Astrocyte of the hippocampus (primary cell): ENCODE measurements around the gene CSNK1D.

Source experiments
- DNase-seq: peaks from one replicate; pipeline ENCODE4 v3.0.0; 2011; ENCODE audit warnings: low read depth, low spot score

CSNK1D gene

DNA sequence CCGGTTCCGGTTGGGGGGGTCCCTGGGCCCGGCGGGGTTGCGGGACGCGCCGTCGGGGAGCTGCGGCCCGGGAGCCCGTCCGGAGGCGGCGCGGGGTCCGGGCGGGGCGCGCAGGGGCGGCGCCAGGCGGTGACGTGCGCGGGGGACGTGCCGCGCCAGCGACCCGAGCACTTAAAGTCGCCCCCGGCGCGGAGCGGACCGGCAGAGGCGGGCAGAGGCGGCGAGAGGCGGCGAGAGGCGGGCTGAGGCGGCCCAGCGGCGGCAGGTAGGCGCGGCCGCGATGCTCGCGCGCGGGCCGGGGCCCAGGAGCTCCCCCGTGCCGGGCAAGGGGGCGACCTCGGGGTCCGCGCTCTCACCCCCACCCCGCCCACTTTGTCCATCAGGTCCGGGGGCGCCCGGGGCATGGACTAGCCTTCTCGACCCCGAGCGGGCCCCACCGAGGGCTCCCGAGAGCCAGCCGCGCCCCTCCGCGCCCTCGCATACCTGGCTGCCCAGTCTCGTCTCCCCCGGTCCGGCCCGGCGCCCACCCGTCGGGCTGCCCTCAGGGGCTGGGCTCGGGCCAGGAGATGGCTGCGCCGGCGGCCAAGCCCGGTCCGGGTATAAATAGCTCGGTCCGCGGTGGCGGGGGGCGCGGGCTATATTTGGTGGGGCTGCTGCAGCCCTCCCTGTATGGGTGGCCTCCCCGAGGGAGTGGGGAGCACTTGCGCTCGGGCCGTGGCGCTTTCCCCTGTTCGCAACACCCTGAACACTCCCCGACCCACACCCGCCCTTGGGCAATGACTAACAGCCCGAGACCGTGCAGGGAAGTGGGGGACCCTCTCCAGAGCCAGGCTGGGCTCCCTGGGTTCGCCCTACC is 44.4 kb downstream of the CSNK1D start, which contains the start of gene SLC16A3:
Gene SLC16A3 (plus strand): TSS at position 201 of the 856 bp plus-strand sequence. CDS start 6,967 bp downstream, outside the sequence.
- peak; percentile 88 for DNase-seq

DNA sequence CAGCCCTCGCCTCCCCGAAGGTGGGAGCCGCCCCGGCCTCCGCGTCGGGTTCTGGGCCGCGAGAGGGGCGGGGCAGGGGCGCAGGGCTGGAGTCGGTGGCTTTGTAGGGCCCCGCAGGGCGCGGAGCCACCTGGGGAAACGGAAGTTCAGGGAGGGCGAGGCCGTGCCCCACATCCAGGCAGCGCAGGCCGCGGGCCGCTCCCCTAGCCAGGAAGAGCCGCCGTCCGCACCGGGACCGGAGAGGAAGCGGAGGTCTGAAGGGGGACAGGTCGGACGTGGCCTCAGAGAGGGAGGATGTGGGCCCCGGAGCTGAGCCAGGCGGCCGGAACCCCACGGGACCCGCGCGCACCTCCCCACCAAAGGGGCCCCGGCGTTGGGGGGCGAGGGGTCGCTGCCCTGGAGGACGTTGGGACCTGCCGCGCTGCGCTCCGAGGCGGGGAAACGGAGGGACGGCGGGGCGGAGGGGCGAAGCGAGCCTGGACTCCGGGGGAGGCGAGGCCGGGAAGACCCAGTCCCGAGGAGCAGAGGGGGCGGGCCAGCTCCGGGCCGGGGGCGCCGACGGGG is 45.1 kb downstream of the CSNK1D start:
- peak; percentile 45 for DNase-seq

DNA sequence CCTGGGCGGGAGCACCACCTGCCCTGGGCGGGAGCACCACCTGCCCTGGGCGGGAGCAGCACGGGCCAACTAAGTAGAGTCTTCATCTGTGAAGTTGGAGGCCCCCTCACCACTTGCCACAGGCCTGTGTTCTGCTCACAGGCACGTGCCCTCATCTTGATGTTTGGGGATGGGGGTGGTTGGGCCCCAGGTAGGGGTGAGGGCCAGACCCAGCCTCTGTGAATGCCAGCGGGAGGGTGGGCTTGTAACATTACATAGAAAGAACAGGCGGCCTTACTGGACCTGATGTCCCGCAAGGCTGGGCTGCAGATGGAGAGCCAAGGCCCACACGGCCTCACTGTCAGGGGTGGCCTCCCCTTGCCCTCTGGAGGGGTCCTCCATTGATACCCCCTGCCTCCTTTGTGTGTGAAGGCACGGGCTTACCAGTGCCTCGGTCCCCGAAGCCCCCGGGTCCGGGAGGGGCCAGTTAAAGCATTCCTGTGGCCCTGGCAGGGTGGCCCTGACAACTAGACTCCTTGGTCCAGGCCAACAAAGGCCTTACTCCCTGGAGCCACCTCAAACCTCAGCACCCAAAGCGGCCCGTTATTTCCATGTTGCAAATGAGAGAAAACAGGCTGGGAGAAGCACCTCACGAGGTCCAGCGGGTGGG is 45.7 kb downstream of the CSNK1D start:
- no peak for DNase-seq

DNA sequence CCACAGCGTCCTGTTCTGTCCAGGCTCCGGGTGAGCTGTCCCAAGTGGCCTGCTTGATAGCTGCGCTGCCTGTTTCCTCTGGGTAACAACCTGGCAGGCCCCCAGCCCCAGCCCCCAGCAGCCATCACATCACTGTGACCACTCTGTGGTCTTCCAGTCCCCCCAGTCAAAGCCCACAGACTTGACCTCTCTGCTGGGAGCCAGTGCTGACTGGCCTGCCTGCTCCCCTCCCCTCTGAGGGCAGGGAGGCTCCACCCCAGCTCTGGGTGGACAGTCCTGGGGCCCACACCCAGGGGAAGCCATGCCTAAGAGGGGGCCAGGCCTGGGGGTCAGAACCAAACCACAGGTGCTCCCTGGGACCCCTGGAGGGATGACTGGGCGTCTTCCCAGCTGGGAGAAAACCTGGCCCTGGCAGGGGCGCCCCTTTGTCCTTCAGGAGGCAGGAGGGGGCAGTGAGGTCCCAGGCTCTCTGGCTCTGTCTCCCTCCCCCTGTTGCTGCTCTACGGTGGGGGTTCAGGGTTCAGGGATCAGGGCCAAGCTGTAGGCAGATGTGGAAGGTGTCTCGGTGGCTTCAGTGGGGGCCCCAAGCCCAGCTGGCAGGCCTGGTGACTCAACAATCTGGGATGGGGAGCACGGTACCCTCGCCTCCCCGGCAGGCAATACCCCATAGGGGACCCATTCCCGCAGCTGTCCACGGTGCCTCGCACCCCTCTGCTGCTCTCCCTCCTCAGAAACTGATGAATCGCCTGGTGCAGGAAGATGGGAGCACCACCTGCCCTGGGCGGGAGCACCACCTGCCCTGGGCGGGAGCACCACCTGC is 46.5 kb downstream of the CSNK1D start:
- no peak for DNase-seq

DNA sequence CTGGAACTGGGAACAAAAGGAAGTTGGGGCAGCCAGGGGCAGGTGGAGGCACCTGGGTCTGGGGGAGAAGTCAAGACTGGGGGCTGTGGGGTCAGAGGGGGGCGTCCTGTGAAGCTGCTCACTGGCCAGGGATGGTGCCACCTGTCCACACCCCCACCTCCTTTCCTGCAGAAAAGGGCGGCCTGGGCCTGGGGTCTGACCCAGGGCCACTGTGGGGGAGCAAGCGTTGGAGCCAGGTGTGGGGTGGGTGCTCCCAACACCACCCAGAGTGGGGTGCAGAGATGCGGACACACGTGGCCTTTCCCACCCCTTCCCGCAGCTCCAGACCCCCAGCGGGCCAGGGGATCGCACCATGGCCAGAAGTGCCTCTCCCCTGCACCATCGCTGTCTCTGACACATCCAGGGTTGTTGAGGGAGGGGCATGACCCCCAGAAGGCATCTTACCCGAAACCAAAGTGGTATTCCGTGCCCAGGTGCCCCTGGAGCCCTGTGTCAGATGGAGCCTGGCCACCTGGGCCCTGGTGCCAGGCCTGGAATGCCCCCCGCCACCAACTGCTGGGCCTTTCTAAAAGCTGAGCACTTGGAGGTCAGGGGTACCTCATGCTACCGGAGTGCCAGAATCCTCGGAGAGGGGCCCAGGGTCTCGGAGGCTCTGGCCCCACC is 47.2 kb downstream of the CSNK1D start:
- no peak for DNase-seq

DNA sequence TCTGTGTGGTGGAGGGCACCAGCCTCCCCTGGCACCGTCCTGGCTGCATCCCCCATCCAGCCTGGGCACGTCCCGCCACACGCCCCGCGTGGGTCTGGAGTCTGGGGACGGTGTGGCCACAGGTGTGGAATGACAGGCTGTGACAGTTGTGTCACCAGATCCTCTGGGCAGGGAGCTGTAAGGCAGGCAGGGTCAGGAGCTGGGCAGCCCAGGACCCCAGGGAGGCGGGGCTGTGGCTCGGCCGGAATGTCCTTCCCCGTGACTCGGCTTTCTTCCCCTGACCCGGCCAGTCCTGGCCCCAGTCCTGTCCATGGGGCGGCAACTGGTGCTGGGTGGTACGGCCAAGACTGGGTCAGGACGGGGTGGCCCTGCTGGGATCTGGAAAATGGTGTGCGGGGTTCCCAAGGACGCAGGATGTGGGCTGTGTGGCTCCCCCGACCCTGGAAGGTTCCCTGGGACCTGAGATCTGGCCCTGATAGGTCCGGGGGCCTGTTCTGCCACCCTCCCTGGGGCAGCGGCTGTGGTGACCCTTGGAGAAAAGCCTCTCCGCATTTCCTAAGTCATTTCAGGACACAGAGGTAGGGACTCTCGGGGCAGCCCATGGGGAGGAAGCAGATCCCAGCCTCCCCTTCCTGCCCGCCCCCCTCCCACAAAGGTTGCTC is 48.0 kb downstream of the CSNK1D start:
- DNase-seq: no peak

DNA sequence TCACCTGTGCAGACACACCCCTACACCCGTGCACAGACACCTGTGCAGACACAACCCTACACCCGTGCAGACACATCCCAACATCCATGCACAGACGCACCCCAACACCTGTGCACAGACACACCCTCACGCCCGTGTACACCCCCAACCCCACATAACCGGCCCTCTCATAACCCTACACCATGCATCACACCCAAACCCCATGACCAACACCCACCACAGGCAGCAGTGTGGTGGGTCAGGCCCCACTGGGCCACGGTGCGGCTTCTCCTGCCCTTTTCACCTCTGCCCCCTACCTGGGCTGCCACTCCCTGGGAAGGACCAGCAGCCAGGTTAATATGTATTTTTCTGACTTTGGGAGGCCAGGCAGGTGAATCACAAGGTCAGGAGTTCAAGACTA is 48.8 kb downstream of the CSNK1D start:
- DNase-seq: no peak

DNA sequence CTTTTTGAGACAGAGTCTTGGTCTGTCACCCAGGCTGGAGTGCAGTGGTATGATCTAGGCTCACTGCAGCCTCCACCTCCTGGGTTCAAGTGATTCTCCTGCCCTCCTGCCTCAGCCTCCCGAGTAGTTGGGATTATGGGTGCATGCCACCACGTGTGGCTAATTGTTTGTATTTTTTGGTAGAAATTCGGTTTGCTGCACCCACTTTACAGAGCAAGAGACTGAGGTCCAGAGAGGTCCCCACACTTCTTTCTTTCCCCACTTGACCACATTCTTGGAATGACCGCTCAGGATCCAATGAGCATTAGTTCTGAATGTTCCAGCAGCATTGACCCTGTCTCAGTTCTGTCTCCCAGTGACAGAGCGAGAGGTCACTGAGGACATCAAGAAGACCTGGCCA is 50.0 kb downstream of the CSNK1D start:
- no peak for DNase-seq

DNA sequence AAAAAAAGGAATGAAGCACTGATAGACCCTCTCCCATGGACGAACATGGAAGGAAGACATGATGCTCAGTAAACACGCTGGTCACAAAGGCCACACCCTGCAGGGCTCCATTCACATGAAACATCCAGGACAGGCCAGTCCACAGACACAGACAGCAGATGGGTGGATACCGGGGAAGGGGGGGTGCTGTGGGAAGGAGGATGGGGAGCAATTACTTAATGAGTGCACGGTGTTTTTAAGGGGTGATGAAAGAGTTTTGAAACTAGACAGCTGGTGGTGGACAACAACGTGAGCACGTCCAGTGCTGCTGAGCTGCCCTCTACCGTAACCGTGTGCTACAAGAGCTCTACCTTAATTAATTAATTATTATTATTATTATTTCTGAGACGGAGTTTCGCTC is 50.7 kb downstream of the CSNK1D start:
- DNase-seq: no peak

DNA sequence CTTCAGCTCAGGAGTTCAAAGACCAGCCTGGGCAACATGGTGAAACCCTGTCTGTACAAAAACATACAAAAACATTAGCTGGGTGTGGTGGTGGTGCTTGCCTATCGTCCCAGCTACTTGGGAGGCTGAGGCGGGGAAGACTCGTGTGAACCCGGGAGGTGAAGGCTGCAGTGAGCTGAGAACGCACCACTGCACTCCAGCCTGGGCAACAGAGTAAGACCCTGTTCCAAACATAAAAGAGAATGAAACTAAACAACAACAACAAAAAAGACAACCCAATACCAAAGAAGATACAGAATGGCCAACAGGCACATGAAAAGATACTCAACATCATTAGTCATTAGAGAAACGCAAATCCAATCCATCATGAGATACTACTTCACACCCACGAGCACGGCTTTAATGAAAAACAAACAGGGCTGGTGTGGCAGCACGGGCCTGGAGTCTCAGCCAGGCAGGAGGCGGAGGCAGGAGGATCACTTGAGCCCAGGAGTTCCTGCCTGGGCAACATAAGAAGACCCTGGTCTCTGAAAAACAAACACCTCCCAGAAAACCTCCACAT is 52.1 kb downstream of the CSNK1D start:
- DNase-seq: no peak

DNA sequence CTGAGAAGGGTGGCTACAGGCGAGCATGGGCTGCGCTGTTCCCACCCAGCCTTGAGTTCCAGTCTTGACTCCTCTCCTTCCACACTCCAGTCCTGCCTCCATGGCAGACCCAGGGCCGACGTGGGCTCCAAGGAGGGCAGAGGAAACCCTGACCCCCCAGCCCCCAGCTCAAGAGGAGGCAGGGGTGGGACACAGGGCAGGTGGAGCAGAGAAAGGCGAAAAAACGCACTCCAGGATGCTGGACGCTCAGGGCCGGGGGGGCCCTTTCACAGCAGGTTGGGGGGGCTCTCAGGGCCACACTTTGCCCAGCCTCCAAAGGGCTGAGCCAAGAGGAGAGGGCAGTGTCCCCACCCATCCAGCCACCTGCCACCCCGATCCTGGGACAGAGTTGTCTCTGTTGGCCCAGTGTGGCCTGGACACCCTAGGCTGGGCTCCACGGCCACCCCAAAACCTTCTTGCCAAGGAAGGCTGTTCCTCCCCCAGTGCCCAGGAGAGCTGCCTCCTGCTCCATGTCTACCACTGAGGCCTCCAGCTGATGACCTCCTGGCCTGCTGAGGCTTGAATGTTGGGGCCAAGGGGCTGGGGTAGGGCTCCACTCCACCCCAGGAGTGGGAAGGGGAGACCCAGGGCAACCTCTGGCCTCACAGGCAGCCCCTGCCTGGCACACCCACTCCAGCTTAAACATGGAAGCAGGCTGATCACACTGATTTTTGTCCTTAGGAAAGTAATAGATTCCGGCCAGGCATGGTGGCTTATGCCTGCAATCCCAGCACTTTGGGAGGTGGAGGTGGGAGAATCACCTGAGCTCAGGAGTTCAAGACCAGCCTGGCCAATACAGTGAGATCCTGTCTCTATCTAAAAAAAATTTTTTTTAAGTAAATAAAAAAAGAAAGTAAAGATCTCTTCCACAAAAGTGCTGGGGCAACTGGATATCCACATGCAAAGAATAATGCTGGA is 53.5 kb downstream of the CSNK1D start:
- no peak for DNase-seq

DNA sequence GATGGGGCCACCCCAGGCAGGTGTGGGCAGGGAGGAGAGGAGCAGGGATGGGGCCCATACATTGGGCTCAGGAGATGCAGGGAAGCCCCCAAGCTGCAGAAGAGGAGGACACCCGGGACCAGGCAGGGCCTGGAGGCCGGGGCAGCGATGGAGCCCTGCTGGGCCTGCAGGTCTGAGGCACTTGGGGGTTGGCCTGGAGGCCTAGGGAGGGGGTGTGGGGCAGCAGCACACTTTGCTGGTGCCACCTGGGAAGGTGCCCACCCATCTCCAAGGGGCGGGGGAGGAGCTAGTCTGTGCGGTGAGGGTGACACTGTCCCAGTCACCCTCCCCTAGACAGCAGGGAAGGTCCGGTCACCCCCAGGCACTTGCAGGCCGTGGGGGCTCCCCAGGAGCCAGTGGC is 54.4 kb downstream of the CSNK1D start:
- DNase-seq: no peak

DNA sequence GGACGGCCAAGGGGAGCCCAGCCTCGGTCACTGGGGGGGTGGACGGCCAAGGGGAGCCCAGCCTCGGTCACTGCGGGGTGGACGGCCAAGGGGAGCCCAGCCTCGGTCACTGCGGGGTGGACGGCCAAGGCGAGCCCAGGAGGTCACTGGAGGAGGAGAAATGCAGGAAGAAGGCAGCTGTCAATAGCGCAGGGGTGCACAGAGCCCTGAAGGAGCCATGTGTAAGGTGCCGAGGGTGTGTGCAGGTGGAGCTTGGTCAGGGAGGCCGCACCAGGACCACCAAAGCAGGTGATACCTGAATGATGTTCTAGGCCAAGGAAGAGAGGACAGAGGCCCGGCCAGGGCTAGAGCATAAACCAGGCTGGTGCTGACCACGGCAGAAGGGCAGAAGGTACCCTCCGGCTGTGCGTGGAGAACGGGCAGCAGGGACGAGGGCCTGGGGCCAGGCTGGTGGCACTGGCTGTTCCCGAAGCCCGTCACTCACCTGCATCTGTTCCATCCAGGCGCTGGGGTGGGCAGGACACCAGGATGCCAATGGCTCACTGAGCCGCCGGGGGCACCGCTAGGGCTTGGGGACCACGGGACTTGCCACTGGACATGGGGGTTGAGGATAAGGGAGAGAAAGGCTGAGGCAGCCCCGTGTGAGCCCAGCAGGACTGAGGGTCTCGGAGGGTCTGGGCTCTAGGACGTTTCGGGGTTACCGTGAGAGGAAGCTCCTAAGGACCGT is 55.0 kb downstream of the CSNK1D start:
- no peak for DNase-seq

DNA sequence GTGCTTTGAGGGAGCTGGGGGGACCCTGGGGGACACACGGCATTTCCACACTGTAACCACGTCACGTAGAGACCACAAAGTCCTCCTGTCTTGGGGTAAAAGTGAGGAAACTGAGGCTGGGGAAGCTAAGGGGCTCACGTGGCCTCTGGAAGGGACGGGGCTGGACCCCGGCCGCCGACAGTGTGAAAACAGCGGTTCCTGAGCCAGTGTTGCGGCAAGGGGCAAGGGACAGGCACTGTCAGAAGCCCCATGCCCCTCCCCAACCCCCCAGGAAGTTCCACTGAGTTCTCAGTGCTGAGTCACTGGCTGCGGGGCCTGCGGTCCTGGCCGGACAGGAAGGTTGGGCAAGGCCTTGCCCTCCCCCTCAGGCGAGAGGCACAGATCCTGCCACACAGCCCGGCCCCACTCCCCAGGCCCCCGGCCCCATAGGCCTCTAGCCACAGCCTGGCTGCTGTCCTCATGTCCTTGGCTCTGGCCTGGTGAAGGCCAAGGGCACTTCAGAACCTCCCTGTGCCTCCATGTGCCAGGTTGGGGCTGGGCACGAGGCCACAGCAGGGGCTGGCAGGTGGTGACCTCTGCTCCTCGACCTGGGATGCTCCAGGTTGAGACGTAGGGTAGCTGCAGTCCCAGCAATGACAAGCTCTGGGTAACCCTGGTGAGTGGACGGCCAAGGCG is 55.8 kb downstream of the CSNK1D start:
- DNase-seq: peak; percentile 92

DNA sequence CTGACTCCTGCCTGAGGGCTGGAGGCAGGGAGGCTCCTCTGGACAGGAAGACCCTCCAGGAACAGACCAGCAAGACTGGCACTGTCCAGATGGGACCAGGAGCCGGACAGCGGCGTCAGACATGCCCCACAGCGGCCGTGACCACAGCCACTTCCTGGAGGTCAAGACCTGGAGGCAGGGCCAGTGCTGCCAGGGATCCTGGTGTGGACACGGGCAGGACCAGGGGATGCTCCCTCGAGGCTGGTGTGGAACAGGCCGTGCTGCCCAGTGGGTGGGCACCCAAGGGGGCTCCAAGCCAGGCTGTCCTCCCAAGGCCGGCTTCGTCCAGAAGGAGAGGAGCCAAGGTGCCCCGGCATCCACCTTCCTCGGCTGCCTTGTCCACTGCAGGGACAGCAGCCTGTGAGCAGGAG is 56.4 kb downstream of the CSNK1D start:
- no peak for DNase-seq

DNA sequence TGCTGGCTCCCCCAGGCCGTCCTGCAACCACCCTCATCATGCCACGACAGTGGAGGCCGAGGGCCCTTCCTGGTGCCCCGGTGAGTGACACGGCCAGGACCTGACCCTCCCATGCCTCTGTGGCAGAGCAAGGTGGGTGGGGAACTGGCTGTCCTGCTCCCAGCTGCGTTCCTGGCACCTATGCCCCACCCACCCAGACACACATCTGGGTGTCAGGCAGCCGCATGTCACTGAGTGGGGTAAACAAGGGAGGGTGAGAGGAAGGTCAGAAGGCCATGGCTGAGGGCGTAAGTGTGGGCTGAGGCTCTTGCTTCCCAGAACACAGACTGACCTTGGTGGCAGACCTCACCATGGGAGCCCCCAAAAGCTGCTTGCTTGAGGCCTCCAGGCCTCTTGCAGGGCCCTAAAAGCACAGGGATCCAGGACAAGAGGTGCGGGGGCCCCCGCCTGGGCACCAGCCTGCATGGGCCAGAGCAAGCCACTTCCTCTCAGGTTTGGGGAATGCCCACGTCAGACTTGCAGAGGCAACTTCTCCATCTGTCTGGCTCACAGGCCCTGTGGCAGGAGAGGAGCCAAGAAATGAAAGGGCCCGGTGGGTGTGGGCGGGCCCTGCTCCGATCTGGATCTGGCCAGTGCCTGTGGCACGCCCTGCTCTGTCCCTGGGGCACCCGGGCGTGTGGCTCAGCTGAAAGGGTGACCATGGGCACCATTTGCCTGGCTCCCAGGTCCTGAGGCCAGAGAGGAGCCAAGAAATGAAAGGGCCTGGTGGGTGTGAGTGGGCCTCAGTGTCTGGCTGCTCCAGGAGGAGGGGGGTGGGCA is 57.0 kb downstream of the CSNK1D start:
- peak; percentile 77 for DNase-seq

DNA sequence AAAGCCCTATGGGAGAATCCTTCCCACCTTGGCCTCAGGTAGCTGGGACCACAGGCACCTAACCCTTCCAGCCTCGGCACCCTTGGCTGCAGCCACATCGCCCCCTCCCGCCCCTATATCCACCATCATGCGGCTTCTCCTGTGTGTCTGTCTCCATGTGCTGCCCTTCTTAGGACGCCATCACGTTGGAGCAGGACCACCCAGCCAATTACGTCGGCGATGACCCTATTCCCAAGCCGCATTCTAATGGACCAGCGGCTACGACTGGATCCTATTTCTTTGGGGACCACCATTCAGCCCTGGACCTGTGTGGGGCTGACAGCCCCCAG is 57.6 kb downstream of the CSNK1D start:
- DNase-seq: no peak
